A549 (cell line): Measurements from ENCODE around the gene TNS2.

Experiments
- CBX8 ChIP-seq: fragments of 200-600 bp; sonication (generic); IDR thresholded peaks from 2 replicates; pipeline ENCODE4 v1.6.1; 2016
- CTCF ChIP-seq: fragments of >200 bp; sonication (Bioruptor Twin); formaldehyde crosslinking; IDR thresholded peaks from 3 replicates; pipeline ENCODE4 v1.5.1; 2016
- ELK1 ChIP-seq: fragments of 150-350 bp; IDR thresholded peaks from 2 replicates; pipeline ENCODE4 v1.6.1; 2014; ENCODE audit warnings: low read depth, mild to moderate bottlenecking, low read length
- MAX ChIP-seq: IDR thresholded peaks from 2 replicates; pipeline ENCODE4 v1.6.1; 2012
- POLR2A ChIP-seq: IDR thresholded peaks from 2 replicates; pipeline ENCODE4 v1.6.1; 2012; ENCODE audit warnings: mild to moderate bottlenecking, low read length
- RNF2 ChIP-seq: fragments of 200-600 bp; sonication (generic); IDR thresholded peaks from 2 replicates; pipeline ENCODE4 v1.6.1; 2016; ENCODE audit warnings: low read depth, mild to moderate bottlenecking, antibody characterized with exemption, moderate library complexity, borderline replicate concordance
- SREBF2 ChIP-seq: fragments of 450-650 bp; IDR thresholded peaks from 2 replicates; pipeline ENCODE4 v1.6.1; 2014; ENCODE audit warnings: mild to moderate bottlenecking, moderate library complexity
- ZFP36 ChIP-seq: fragments of 450-650 bp; IDR thresholded peaks from 2 replicates; pipeline ENCODE4 v1.6.1; 2014; ENCODE audit warnings: borderline replicate concordance; ENCODE audit not compliant: partially characterized antibody

- TF ChIP-seq SREBF2, result no peak
- no peak for TF ChIP-seq CTCF
- TF ChIP-seq MAX, result no peak
- TF ChIP-seq RNF2, result no peak
- TF ChIP-seq POLR2A, result no peak
- TF ChIP-seq ELK1, result no peak
- TF ChIP-seq CBX8, result no peak
- TF ChIP-seq ZFP36, result no peak
These were observed 38.0 kb upstream of the TNS2 start for GRCh38 chr12:53011889-53012288.
